ENCODE results near the gene SLC9A3.

The SLC9A3 gene

DNA sequence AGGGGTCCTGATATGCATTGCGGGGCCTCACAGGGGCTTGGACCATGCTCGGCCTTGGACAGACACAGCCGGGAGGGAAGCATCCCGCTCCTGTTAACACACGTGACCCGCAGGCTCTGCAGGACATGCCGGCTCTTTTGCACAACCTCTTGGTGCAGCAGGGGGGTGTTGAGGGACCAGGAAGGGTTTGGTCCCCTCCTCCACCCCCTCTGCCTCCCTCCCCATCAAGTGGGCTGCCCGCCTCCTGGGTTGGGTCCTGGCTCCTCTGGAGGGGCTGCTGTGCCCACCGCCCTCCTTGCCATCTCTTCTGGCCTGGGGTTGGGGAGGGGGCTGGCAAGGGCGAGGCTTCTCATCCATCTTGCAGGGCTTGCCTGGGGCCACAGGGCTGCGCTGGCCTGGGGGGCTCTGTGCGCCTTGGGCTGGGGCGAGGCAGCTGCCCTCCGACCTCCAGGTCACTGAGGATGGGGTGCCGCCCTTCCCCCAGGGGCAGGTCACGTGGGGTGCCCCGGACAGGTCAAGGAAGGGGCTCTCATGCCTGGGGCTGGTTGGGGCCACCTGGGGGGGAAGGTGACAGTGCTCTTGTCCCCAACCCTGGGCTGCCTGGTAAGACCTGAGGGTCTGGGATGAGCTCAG is 16.8 kb upstream of the SLC9A3 start:
- H3K4me1 ChIP-seq (ENCODE audit: control insufficient read depth, insufficient read depth, low read length): no peaks in the 10 kb centered on the region
- CTCF ChIA-PET: no interaction called here
- H3K9me3 ChIP-seq (ENCODE audit: control insufficient read depth, insufficient read depth, low read depth, low read length): no peaks in the 10 kb centered on the region
- no peak overlapping the region for H3K4me3 ChIP-seq (ENCODE audit: low read depth, low read length)
- no peak overlapping the region for H3K27ac ChIP-seq (ENCODE audit: extremely low read depth, low read depth, low read length)
- no peaks in the 10 kb centered on the region for H3K36me3 ChIP-seq (ENCODE audit: control insufficient read depth in 2 of 2, insufficient read depth in 1 of 2, low read length in 2 of 2)
- POLR2A ChIA-PET: no interaction called here
- TF ChIP-seq ZNF16 (tag by site-specific recombination; IDR thresholded peaks at IDR 0.05; ENCODE audit: low read depth): no peak
- no peak for TF ChIP-seq KLF16 (tag by site-specific recombination; IDR thresholded peaks at IDR 0.05)
- no peak for TF ChIP-seq ZNF585B (tag by site-specific recombination; IDR thresholded peaks at IDR 0.05)
- no peak for TF ChIP-seq ZNF394 (tag by site-specific recombination; IDR thresholded peaks at IDR 0.05; ENCODE audit: borderline replicate concordance)
- no peak for TF ChIP-seq GLI4 (tag by site-specific recombination; IDR thresholded peaks at IDR 0.05)

DNA sequence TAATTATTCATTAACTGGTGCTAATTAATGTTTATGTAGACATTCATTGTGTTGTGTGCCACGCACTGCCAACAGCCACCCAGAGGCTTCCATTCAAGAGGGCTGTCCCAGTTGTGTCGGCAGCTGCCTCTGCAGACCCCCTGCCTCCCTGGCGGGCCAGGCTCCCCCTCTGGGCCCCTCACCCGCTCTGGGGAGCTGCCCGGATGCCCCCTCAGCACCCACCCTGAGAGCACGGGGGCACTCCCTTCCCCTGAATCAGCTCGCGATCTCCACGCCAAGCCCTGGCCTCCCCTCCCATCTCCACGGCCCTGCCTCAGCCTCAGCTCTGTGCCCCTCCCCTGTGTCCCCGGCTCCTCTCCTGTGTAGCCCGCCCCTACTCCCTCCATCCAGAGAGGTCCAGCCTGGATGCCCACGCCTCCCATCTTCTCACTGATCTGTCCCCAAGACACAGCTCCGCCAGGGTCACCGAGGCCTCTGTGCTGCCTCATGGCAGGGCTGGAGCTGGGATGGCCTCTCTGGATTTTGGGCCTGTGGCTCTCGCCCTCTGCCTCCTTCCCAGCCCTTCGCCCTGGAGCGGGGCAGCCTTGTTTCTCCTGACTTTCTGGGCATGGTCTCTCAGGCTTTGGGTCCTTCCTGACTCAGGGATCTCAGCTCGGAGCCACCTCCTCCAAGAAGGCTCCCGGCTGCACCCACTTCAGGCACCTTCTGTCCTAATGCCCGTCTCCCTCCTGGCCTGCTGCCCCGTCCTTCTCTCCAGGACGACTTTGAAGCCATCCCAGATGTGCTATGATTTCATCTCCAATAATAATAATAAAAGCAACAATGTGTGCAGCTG is 16.0 kb upstream of the SLC9A3 start:
- ChIA-PET CTCF (no interaction called here), POLR2A (interaction anchor here (0.7 kb wide), 1 partner anchor 11 kb away, joined by 5 read pairs; no protein-coding TSS in a partner anchor)
- H3K4me1 ChIP-seq (ENCODE audit: control insufficient read depth, insufficient read depth, low read length): no peaks in the 10 kb centered on the region
- TF ChIP-seq GLIS2 (tag by site-specific recombination; IDR thresholded peaks at IDR 0.05) (peak; percentile 38; the same call in 1 of the 2 replicates), REPIN1 (tag by site-specific recombination; IDR thresholded peaks at IDR 0.05; ENCODE audit: low read depth) (no peak), ZNF350 (tag by site-specific recombination; IDR thresholded peaks at IDR 0.05) (no peak), ZSCAN23 (tag by site-specific recombination; IDR thresholded peaks at IDR 0.05) (no peak)
- TF ChIP-seq, protein P1, sequence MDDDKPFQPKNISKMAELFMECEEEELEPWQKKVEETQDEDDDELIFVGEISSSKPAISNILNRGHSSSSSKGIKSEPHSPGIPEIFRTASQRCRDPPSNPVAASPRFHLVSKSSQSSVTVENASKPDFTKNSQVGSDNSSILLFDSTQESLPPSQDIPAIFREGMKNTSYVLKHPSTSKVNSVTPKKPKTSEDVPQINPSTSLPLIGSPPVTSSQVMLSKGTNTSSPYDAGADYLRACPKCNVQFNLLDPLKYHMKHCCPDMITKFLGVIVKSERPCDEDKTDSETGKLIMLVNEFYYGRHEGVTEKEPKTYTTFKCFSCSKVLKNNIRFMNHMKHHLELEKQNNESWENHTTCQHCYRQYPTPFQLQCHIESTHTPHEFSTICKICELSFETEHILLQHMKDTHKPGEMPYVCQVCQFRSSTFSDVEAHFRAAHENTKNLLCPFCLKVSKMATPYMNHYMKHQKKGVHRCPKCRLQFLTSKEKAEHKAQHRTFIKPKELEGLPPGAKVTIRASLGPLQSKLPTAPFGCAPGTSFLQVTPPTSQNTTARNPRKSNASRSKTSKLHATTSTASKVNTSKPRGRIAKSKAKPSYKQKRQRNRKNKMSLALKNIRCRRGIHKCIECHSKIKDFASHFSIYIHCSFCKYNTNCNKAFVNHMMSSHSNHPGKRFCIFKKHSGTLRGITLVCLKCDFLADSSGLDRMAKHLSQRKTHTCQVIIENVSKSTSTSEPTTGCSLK (tag by site-specific recombination; IDR thresholded peaks at IDR 0.05): no peak
- TF ChIP-seq, protein P2, sequence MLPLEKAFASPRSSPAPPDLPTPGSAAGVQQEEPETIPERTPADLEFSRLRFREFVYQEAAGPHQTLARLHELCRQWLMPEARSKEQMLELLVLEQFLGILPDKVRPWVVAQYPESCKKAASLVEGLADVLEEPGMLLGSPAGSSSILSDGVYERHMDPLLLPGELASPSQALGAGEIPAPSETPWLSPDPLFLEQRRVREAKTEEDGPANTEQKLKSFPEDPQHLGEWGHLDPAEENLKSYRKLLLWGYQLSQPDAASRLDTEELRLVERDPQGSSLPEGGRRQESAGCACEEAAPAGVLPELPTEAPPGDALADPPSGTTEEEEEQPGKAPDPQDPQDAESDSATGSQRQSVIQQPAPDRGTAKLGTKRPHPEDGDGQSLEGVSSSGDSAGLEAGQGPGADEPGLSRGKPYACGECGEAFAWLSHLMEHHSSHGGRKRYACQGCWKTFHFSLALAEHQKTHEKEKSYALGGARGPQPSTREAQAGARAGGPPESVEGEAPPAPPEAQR (tag by site-specific recombination; IDR thresholded peaks at IDR 0.05): no peak
- H3K4me3 ChIP-seq (ENCODE audit: low read depth, low read length): no peak overlapping the region
- no peaks in the 10 kb centered on the region for H3K9me3 ChIP-seq (ENCODE audit: control insufficient read depth, insufficient read depth, low read depth, low read length)
- no peaks in the 10 kb centered on the region for H3K36me3 ChIP-seq (ENCODE audit: control insufficient read depth in 2 of 2, insufficient read depth in 1 of 2, low read length in 2 of 2)
- no peak overlapping the region for H3K27ac ChIP-seq (ENCODE audit: extremely low read depth, low read depth, low read length)

DNA sequence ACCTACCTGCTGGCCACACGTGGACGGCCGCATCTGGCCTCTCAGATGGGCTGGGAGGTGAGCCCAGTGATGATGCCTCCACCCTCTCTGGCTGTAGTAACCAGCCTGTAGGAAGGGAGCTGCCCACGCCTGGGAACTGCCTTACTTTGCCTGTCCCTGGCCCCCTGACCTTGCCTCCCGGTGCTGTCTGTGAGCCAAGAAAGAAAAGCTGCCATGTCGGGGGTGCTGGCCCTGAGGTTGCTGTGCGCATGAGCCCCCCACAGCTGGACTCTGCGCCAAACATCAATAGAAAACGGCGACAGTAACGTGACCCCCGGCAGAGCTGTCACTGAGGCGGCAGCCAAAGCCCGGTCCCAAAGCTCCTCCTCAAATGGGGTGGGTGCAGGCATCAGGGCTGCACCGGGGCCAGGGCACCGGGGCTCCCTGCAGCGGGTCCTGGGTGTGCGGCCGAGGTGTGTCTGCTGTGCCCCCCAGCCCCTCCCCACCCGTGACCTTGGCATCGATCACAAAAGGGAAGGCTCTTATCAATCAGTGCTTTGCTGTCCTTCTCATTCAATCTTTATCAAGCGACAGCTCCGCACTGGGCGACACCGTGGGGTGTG is 15.3 kb upstream of the SLC9A3 start:
- H3K4me1 ChIP-seq (ENCODE audit: control insufficient read depth, insufficient read depth, low read length): no peaks in the 10 kb centered on the region
- ChIA-PET POLR2A (interaction anchor here (0.7 kb wide), 1 partner anchor 12 kb away, joined by 5 read pairs; no protein-coding TSS in a partner anchor), CTCF (interaction anchor here (0.6 kb wide), 1 partner anchor 10 kb away, joined by 5 read pairs; no protein-coding TSS in a partner anchor)
- no peak overlapping the region for H3K27ac ChIP-seq (ENCODE audit: extremely low read depth, low read depth, low read length)
- H3K9me3 ChIP-seq (ENCODE audit: control insufficient read depth, insufficient read depth, low read depth, low read length): no peaks in the 10 kb centered on the region
- no peaks in the 10 kb centered on the region for H3K36me3 ChIP-seq (ENCODE audit: control insufficient read depth in 2 of 2, insufficient read depth in 1 of 2, low read length in 2 of 2)
- no peak overlapping the region for H3K4me3 ChIP-seq (ENCODE audit: low read depth, low read length)
- TF ChIP-seq ZNF214 (tag by site-specific recombination; IDR thresholded peaks at IDR 0.05; ENCODE audit: borderline replicate concordance): no peak
